IgD-negative memory B cell (primary cell): ENCODE data around the gene CAMP. TPM values are rescaled to one million over a fixed set of nuclear protein-coding genes. Genes with fewer than 3 reads are reported as not detected.
"Not testable (repeated sequence)": the region's sequence is repeated elsewhere in the genome, so short reads cannot be mapped to it uniquely, and the experiment has no call there.

ENCODE experiments used
- H3K27ac Mint-ChIP-seq, 3 donors: one replicate each; pipeline ENCODE4 v1.8.0; 2020 to 2022; ENCODE audit warnings: mild to moderate bottlenecking in 3 of 3, mixed read lengths in 3 of 3, moderate library complexity in 1 of 3
- H3K27me3 Mint-ChIP-seq: one replicate; pipeline ENCODE4 v1.8.0; 2021; ENCODE audit warnings: mixed read lengths
- H3K36me3 Mint-ChIP-seq: one replicate; pipeline ENCODE4 v1.8.0; 2020; ENCODE audit warnings: mild to moderate bottlenecking, mixed read lengths
- H3K4me1 Mint-ChIP-seq, 3 donors: one replicate each; pipeline ENCODE4 v1.8.0; 2020 to 2022; ENCODE audit warnings: mixed read lengths in 3 of 3, mild to moderate bottlenecking in 1 of 3
- H3K4me3 Mint-ChIP-seq, 4 donors: one replicate each; pipeline ENCODE4 v1.8.0; 2020 to 2022; ENCODE audit warnings: mild to moderate bottlenecking in 4 of 4, mixed read lengths in 4 of 4, moderate library complexity in 3 of 4
- H3K9me3 Mint-ChIP-seq, 3 donors: one replicate each; pipeline ENCODE4 v1.8.0; 2020 to 2021; ENCODE audit warnings: mixed read lengths in 3 of 3, mild to moderate bottlenecking in 1 of 3
- polyA plus RNA-seq: library from polyadenylated mRNA; unstranded; fragments of 300-500 nt; fragmentation: Illumina TruSeq; gene quantifications from one replicate; pipeline ENCODE4 v1.2.3, GENCODE V29; 2021

CAMP gene
- polyA plus RNA-seq, 1 donor from 2014 or later = 1.1 TPM

GRCh38 chr3:48258530-48258929 lies 35.2 kb downstream of the CAMP start:
- H3K36me3 Mint-ChIP-seq = peaks cover 16% of the 10 kb centered on the region
- no peak overlapping the region for H3K27ac Mint-ChIP-seq
- no peak overlapping the region for H3K4me3 Mint-ChIP-seq
- peaks cover 7 to 15% (median 7%) of the 10 kb centered on the region in 3 donors for H3K4me1 Mint-ChIP-seq
- H3K9me3 Mint-ChIP-seq = peaks cover 0 to 3% (median 1%) of the 10 kb centered on the region in 3 donors
- no peaks in the 10 kb centered on the region for H3K27me3 Mint-ChIP-seq

- Mint-ChIP-seq H3K36me3 (peaks cover 6% of the 10 kb centered on the region), H3K27me3 (no peaks in the 10 kb centered on the region), H3K4me3 (no peak overlapping the region), H3K9me3 (no peaks in the 10 kb centered on the region), H3K27ac (no peak overlapping the region), H3K4me1 (peaks cover 2 to 5% (median 4%) of the 10 kb centered on the region in 3 donors)
Observed at GRCh38 chr3:48267782-48268181, 44.5 kb downstream of the CAMP start.

GRCh38 chr3:48268381-48268935 lies 45.2 kb downstream of the CAMP start:
- Mint-ChIP-seq H3K4me3 (peak overlapping the region in 2 of 4 donors; percentile 1 to 48), H3K27ac (no peak overlapping the region), H3K36me3 (peaks cover 6% of the 10 kb centered on the region), H3K4me1 (peaks cover 2 to 5% (median 4%) of the 10 kb centered on the region in 3 donors), H3K9me3 (no peaks in the 10 kb centered on the region), H3K27me3 (no peaks in the 10 kb centered on the region)

GRCh38 chr3:48268936-48269561 lies 45.8 kb downstream of the CAMP start:
- Mint-ChIP-seq H3K27me3 (no peaks in the 10 kb centered on the region), H3K27ac (no peak overlapping the region), H3K9me3 (no peaks in the 10 kb centered on the region), H3K4me1 (peaks cover 2 to 4% (median 3%) of the 10 kb centered on the region in 3 donors), H3K4me3 (peak overlapping the region in 1 of 4 donors; percentile 1), H3K36me3 (peaks cover 3% of the 10 kb centered on the region)

- Mint-ChIP-seq H3K4me3 (no peak overlapping the region), H3K4me1 (peaks cover 2 to 4% (median 3%) of the 10 kb centered on the region in 3 donors), H3K36me3 (peaks cover 2% of the 10 kb centered on the region), H3K27me3 (no peaks in the 10 kb centered on the region), H3K9me3 (no peaks in the 10 kb centered on the region), H3K27ac (no peak overlapping the region)
Observed at GRCh38 chr3:48269592-48269991, 46.3 kb downstream of the CAMP start.

GRCh38 chr3:48270306-48270705 lies 47.0 kb downstream of the CAMP start:
- H3K4me1 Mint-ChIP-seq = peaks cover 2 to 4% (median 3%) of the 10 kb centered on the region in 3 donors
- H3K36me3 Mint-ChIP-seq = peaks cover 2% of the 10 kb centered on the region
- no peaks in the 10 kb centered on the region for H3K9me3 Mint-ChIP-seq

GRCh38 chr3:48271223-48271622 lies 47.9 kb downstream of the CAMP start:
- H3K4me1 Mint-ChIP-seq = not testable (repeated sequence)
- H3K27ac Mint-ChIP-seq = peak overlapping the region in 1 of 3 donors; percentile 91

More at GRCh38 chr3:48270306-48270705, 47.0 kb downstream of the CAMP start:
- Mint-ChIP-seq H3K27ac (peak overlapping the region in 1 of 3 donors; percentile 91), H3K27me3 (no peaks in the 10 kb centered on the region), H3K4me3 (peak overlapping the region in 1 of 4 donors; percentile 18)

GRCh38 chr3:48271763-48272498 lies 48.6 kb downstream of the CAMP start:
- H3K4me3 Mint-ChIP-seq = no peak overlapping the region
- no peaks in the 10 kb centered on the region for H3K9me3 Mint-ChIP-seq
- no peaks in the 10 kb centered on the region for H3K27me3 Mint-ChIP-seq
- H3K4me1 Mint-ChIP-seq = peaks cover 2 to 4% (median 2%) of the 10 kb centered on the region in 3 donors
- peaks cover 2% of the 10 kb centered on the region for H3K36me3 Mint-ChIP-seq
- peak overlapping the region in 1 of 3 donors; percentile 50 for H3K27ac Mint-ChIP-seq

More at GRCh38 chr3:48271223-48271622, 47.9 kb downstream of the CAMP start:
- not testable (repeated sequence) for H3K36me3 Mint-ChIP-seq, H3K27me3 Mint-ChIP-seq, H3K4me3 Mint-ChIP-seq, H3K9me3 Mint-ChIP-seq

GRCh38 chr3:48273594-48274211 lies 50.4 kb downstream of the CAMP start:
- Mint-ChIP-seq H3K4me1 (no peaks in the 10 kb centered on the region), H3K4me3 (no peak overlapping the region), H3K27ac (no peak overlapping the region), H3K27me3 (no peaks in the 10 kb centered on the region), H3K9me3 (no peaks in the 10 kb centered on the region), H3K36me3 (no peaks in the 10 kb centered on the region)

GRCh38 chr3:48274452-48274851 lies 51.2 kb downstream of the CAMP start:
- no peaks in the 10 kb centered on the region for H3K36me3 Mint-ChIP-seq

More at GRCh38 chr3:48274452-48274851, 51.2 kb downstream of the CAMP start:
- Mint-ChIP-seq H3K27me3 (no peaks in the 10 kb centered on the region), H3K4me3 (no peak overlapping the region), H3K9me3 (no peaks in the 10 kb centered on the region), H3K27ac (no peak overlapping the region), H3K4me1 (no peaks in the 10 kb centered on the region)

Other genes starting within 250 kb of the CAMP start
- 55.0 TPM for gene MAP4, start 207.1 kb upstream of the CAMP start, polyA plus RNA-seq
- gene CDC25A, start 35.1 kb upstream of the CAMP start, polyA plus RNA-seq = not detected
- gene ZNF589, start 17.6 kb downstream of the CAMP start, polyA plus RNA-seq = 9.1 TPM
- gene NME6, start 77.9 kb downstream of the CAMP start, polyA plus RNA-seq = 81.1 TPM
- not detected for gene SPINK8, start 110.2 kb downstream of the CAMP start, polyA plus RNA-seq
- not detected for gene FBXW12, start 148.7 kb downstream of the CAMP start, polyA plus RNA-seq
- not detected for gene PLXNB1, start 206.6 kb downstream of the CAMP start, polyA plus RNA-seq
- 13.4 TPM for gene CCDC51, start 216.6 kb downstream of the CAMP start, polyA plus RNA-seq
- 701 TPM for gene TMA7, start 216.8 kb downstream of the CAMP start, polyA plus RNA-seq
- 13.9 TPM for gene ATRIP, start 223.2 kb downstream of the CAMP start, polyA plus RNA-seq